IMR-90 (cell line): ENCODE measurements around the gene REC114. TPM values are rescaled to one million over a fixed set of nuclear protein-coding genes. Genes with fewer than 3 reads are reported as not detected.

ENCODE experiments used
- ATAC-seq: fragments of 200-7000 bp; cut with Tn5 transposase; 2 replicates; pipeline ENCODE4 v1.9.1; 2020; ENCODE audit warnings: low read depth, mild to moderate bottlenecking, moderate library complexity
- BruUV-seq: library from RNA; stranded (reverse); fragments of 400-500 nt; replicated peaks from 2 replicates; lab custom pipeline; 2021; lab: Mats Ljungman, UMichigan
- CTCF ChIA-PET: fragments of 300-600 bp; formaldehyde crosslinking; extraction: SDS; loops from one replicate; lab custom pipeline; 2021; ENCODE audit warnings: antibody characterized with exemption; lab: Yijun Ruan, JAX
- POLR2A ChIA-PET: fragments of 300-600 bp; sonication (Branson Sonifier 250); formaldehyde crosslinking; loops from one replicate; lab custom pipeline; 2022; ENCODE audit warnings: antibody characterized with exemption; ENCODE audit not compliant: unreplicated experiment; lab: Charles Lee
- DNase-seq: peaks from one replicate; pipeline ENCODE4 v3.0.0; 2013
- H2AFZ ChIP-seq: replicated peaks from 2 replicates; pipeline ENCODE3; 2013; ENCODE audit warnings: low read length, mild to moderate bottlenecking; ENCODE audit not compliant: poor library complexity
- H2AK5ac ChIP-seq: 2 replicates; pipeline ENCODE4 v1.6.1; 2013; ENCODE audit warnings: low read depth, low read length, inconsistent platforms
- H2AK9ac ChIP-seq: replicated peaks from 2 replicates; pipeline ENCODE3; 2013; ENCODE audit warnings: mild to moderate bottlenecking, low read depth, low read length, moderate library complexity; ENCODE audit not compliant: poor library complexity
- H2BK120ac ChIP-seq: 2 replicates; pipeline ENCODE4 v1.6.1; 2013; ENCODE audit warnings: low read depth, low read length, inconsistent platforms
- H2BK15ac ChIP-seq: 3 replicates; pipeline ENCODE4 v1.6.1; 2013; ENCODE audit warnings: low read depth, low read length, inconsistent platforms
- H2BK20ac ChIP-seq: 2 replicates; pipeline ENCODE4 v1.6.1; 2013; ENCODE audit warnings: low read depth, mild to moderate bottlenecking, inconsistent platforms, low read length, moderate library complexity
- H2BK5ac ChIP-seq: 2 replicates; pipeline ENCODE4 v1.6.1; 2013; ENCODE audit warnings: mild to moderate bottlenecking, low read depth, low read length, inconsistent platforms; ENCODE audit not compliant: poor library complexity, severe bottlenecking
- H3K14ac ChIP-seq: replicated peaks from 2 replicates; pipeline ENCODE4 v1.6.1; 2013; ENCODE audit warnings: low read depth, low read length, inconsistent platforms
- H3K18ac ChIP-seq: 2 replicates; pipeline ENCODE4 v1.6.1; 2013; ENCODE audit warnings: low read depth, low read length, control low read depth
- H3K23ac ChIP-seq: 2 replicates; pipeline ENCODE4 v1.6.1; 2013; ENCODE audit warnings: low read depth, low read length, inconsistent platforms
- H3K27ac ChIP-seq: 2 replicates; pipeline ENCODE4 v1.5.1; 2013; ENCODE audit warnings: mild to moderate bottlenecking, control low read depth, low read length; ENCODE audit not compliant: insufficient read depth
- H3K27me3 ChIP-seq: 2 replicates; pipeline ENCODE4 v1.6.1; 2013; ENCODE audit warnings: low read length; ENCODE audit not compliant: control insufficient read depth, insufficient read depth
- H3K36me3 ChIP-seq: 2 replicates; pipeline ENCODE4 v1.6.1; 2013; ENCODE audit warnings: low read length, mixed read lengths; ENCODE audit not compliant: control insufficient read depth, insufficient read depth
- H3K4ac ChIP-seq: 2 replicates; pipeline ENCODE4 v1.6.1; 2013; ENCODE audit warnings: low read depth, low read length, inconsistent platforms
- H3K4me1 ChIP-seq: 2 replicates; pipeline ENCODE4 v1.6.1; 2013; ENCODE audit warnings: low read length, mixed read lengths; ENCODE audit not compliant: control insufficient read depth, insufficient read depth
- H3K4me2 ChIP-seq: 2 replicates; pipeline ENCODE4 v1.6.1; 2013; ENCODE audit warnings: low read depth, mild to moderate bottlenecking, control low read depth, low read length, moderate library complexity
- H3K4me3 ChIP-seq: 2 replicates; pipeline ENCODE4 v1.5.1; 2013; ENCODE audit warnings: low read depth, mild to moderate bottlenecking, control low read depth, low read length, moderate library complexity; ENCODE audit not compliant: insufficient read depth
- H3K56ac ChIP-seq: 2 replicates; pipeline ENCODE4 v1.6.1; 2013; ENCODE audit warnings: low read length, inconsistent platforms; ENCODE audit not compliant: insufficient read depth; ENCODE audit errors: extremely low read depth
- H3K79me1 ChIP-seq, 2 experiments: 2 replicates each; pipeline ENCODE4 v1.6.1; 2013; ENCODE audit warnings: low read length in 2 of 2, inconsistent platforms in 1 of 2, low read depth in 1 of 2
- H3K9ac ChIP-seq: 2 replicates; pipeline ENCODE4 v1.6.1; 2013; ENCODE audit warnings: low read depth, low read length, control low read depth
- H3K9me1 ChIP-seq: 2 replicates; pipeline ENCODE4 v1.6.1; 2013; ENCODE audit warnings: low read length, inconsistent platforms; ENCODE audit not compliant: insufficient read depth
- H3K9me3 ChIP-seq: 2 replicates; pipeline ENCODE4 v1.6.1; 2013; ENCODE audit warnings: low read length; ENCODE audit not compliant: control insufficient read depth, insufficient read depth
- H4K20me1 ChIP-seq: 2 replicates; pipeline ENCODE4 v1.6.1; 2013; ENCODE audit warnings: low read length, inconsistent platforms; ENCODE audit not compliant: insufficient read depth
- H4K5ac ChIP-seq: 2 replicates; pipeline ENCODE4 v1.6.1; 2013; ENCODE audit warnings: mild to moderate bottlenecking, low read depth, low read length, control low read depth
- H4K8ac ChIP-seq, 2 experiments: 2 replicates each; pipeline ENCODE4 v1.6.1; 2013; ENCODE audit warnings: low read depth in 2 of 2, low read length in 2 of 2, control low read depth in 1 of 2, inconsistent platforms in 1 of 2
- H4K91ac ChIP-seq: 2 replicates; pipeline ENCODE4 v1.6.1; 2013; ENCODE audit warnings: low read depth, low read length, inconsistent platforms; ENCODE audit not compliant: insufficient read depth
- BHLHE40 ChIP-seq: fragments of 150-350 bp; IDR thresholded peaks from 2 replicates; pipeline ENCODE4 v1.6.1; 2016; ENCODE audit warnings: mild to moderate bottlenecking, low read depth, low read length
- CEBPB ChIP-seq: IDR thresholded peaks from 2 replicates; pipeline ENCODE4 v1.6.1; 2012; ENCODE audit warnings: low read depth, low read length, improper control_type of control experiment
- CHD1 ChIP-seq: IDR thresholded peaks from 2 replicates; pipeline ENCODE4 v1.6.1; 2012; ENCODE audit warnings: low read depth, low read length, improper control_type of control experiment
- FOS ChIP-seq: fragments of 150-350 bp; IDR thresholded peaks from 2 replicates; pipeline ENCODE4 v1.6.1; 2016; ENCODE audit warnings: low read depth, low read length
- MAFK ChIP-seq: IDR thresholded peaks from 2 replicates; pipeline ENCODE4 v1.6.1; 2012; ENCODE audit warnings: low read depth, low read length, improper control_type of control experiment
- MAZ ChIP-seq: IDR thresholded peaks from 2 replicates; pipeline ENCODE4 v1.6.1; 2012; ENCODE audit warnings: low read depth, mild to moderate bottlenecking, low read length, improper control_type of control experiment, moderate library complexity, borderline replicate concordance
- MXI1 ChIP-seq: IDR thresholded peaks from 2 replicates; pipeline ENCODE4 v1.6.1; 2012; ENCODE audit warnings: low read depth, mild to moderate bottlenecking, low read length, moderate library complexity, borderline replicate concordance
- NFE2L2 ChIP-seq: fragments of 150-350 bp; IDR thresholded peaks from 2 replicates; pipeline ENCODE4 v1.6.1; 2016; ENCODE audit warnings: low read depth, mild to moderate bottlenecking, low read length
- POLR2A ChIP-seq: IDR thresholded peaks from 2 replicates; pipeline ENCODE4 v1.6.1; 2012; ENCODE audit warnings: mild to moderate bottlenecking, low read depth, low read length
- RAD21 ChIP-seq: IDR thresholded peaks from 2 replicates; pipeline ENCODE4 v1.6.1; 2012; ENCODE audit warnings: low read length, improper control_type of control experiment
- RCOR1 ChIP-seq: IDR thresholded peaks from 2 replicates; pipeline ENCODE4 v1.6.1; 2012; ENCODE audit warnings: mild to moderate bottlenecking, low read length, improper control_type of control experiment; ENCODE audit not compliant: insufficient replicate concordance
- RFX5 ChIP-seq: IDR thresholded peaks from 2 replicates; pipeline ENCODE4 v1.8.0; 2012; ENCODE audit warnings: low read depth, mild to moderate bottlenecking, low read length, moderate library complexity
- SMC3 ChIP-seq: fragments of 150-350 bp; IDR thresholded peaks from 2 replicates; pipeline ENCODE4 v1.6.1; 2016; ENCODE audit warnings: low read depth, mild to moderate bottlenecking, antibody characterized with exemption, low read length, moderate library complexity
- WGBS, 2 experiments: methylation state at CpG; one replicate each; pipeline versions ENCODE4 v1.1.5 to v1.1.7; 2013; ENCODE audit warnings: missing lambda C conversion rate in 2 of 2; ENCODE audit not compliant: insufficient read length in 1 of 2; ENCODE audit errors: extremely low coverage in 2 of 2; 5-methylcytosine and 5-hydroxymethylcytosine counted together
- dilution Hi-C: fragments of 300-500 bp; cut with HindIII; formaldehyde crosslinking; loops from one replicate; pipeline ENCODE4 v1.14.3; 2018; ENCODE audit warnings: low sequenced_read_pairs; ENCODE audit not compliant: unreplicated experiment
- in situ Hi-C: fragments of 300-500 bp; cut with MboI; formaldehyde crosslinking; loops from 3 replicates; pipeline ENCODE4 v1.14.3; 2019; ENCODE audit warnings: low sequenced_read_pairs, inconsistent platforms, mixed read lengths
- intact Hi-C: fragments of 100-400 bp; cut with micrococcal nuclease; formaldehyde crosslinking; loops from 2 replicates; pipeline ENCODE4 v1.10.0; 2022
- polyA plus RNA-seq, 3 experiments: library from polyadenylated mRNA; depleted of rRNA; stranded (reverse); fragments of >200 nt; gene quantifications; 2 replicates each; pipeline ENCODE4 v1.2.3, GENCODE V29; 2012; ENCODE audit warnings: low replicate concordance in 1 of 3
- total RNA-seq: library from RNA; depleted of rRNA; stranded (reverse); fragments of >200 nt; gene quantifications from 2 replicates; pipeline ENCODE4 v1.2.3, GENCODE V29; 2012
- TF ChIP-seq, protein P1 (sequence below): fragments of 150-350 bp; IDR thresholded peaks from 2 replicates; pipeline ENCODE4 v1.6.1; 2016; ENCODE audit warnings: low read depth, mild to moderate bottlenecking, low read length, moderate library complexity, borderline replicate concordance
- TF ChIP-seq, protein P2 (sequence below): conservative IDR thresholded peaks from 2 replicates; pipeline ENCODE4 v1.5.1; 2012; ENCODE audit warnings: mild to moderate bottlenecking, low read depth, low read length, improper control_type of control experiment
- TF ChIP-seq, protein P3 (sequence below): fragments of 150-350 bp; IDR thresholded peaks from 2 replicates; pipeline ENCODE4 v1.6.1; 2017; ENCODE audit warnings: mild to moderate bottlenecking, antibody characterized with exemption, low read length, low read depth

REC114 gene
- total and polyA plus RNA-seq, 2 of the 4 experiments (the other 2 are of a cell fraction), result not detected

DNA sequence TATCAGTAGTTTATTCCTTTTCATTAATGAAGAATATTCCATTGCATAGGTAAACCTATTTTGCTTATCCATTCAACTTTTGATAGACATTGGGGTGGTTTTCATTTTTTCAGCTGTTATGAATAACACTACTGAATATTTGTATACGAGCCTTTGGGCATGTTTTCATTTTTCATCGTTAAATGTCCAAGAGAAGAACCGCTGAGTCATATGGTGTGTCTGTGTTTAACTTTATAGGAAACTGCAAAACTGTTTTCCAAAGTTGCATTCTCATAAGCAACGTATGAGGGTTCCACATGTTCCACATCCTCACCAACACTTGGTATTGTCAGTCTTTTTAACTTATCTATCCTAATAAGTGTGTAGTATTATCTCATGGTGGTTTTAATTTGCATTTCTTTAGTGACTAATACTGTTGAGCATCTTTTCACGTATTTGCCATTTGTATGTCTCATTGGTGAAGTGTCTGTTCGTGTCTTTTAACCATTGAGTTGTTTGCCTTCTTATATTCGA is 33.8 kb downstream of the REC114 start:
- H3K79me1 ChIP-seq, result no peaks in the 10 kb centered on the region
- H3K14ac ChIP-seq, result no peak overlapping the region
- H2BK5ac ChIP-seq, result no peak overlapping the region
- no peak overlapping the region for H3K18ac ChIP-seq
- H3K4me2 ChIP-seq, result no peak overlapping the region
- H3K27ac ChIP-seq, result no peak overlapping the region
- BruUV-seq, result no TSS peak
- no peak overlapping the region for H2AK5ac ChIP-seq
- no peak overlapping the region for H2AK9ac ChIP-seq
- H3K4me3 ChIP-seq, result no peak overlapping the region
- no peak overlapping the region for H4K91ac ChIP-seq
- in situ Hi-C loops (no loop called here), dilution Hi-C loops (no loop called here), intact Hi-C loops (no loop called here)
- no peak overlapping the region for H3K9ac ChIP-seq
- H3K23ac ChIP-seq, result no peak overlapping the region
- no peak overlapping the region for H4K8ac ChIP-seq
- no peaks in the 10 kb centered on the region for H3K4me1 ChIP-seq
- ATAC-seq (no peak), DNase-seq (no peak)
- ChIA-PET CTCF (no interaction called here), POLR2A (no interaction called here)
- H2BK120ac ChIP-seq, result no peak overlapping the region
- no CpG with 5 or more reads among the region's 7 CpGs for WGBS, 2 experiments
- no peak overlapping the region for H2BK20ac ChIP-seq
- TF ChIP-seq MAFK, result no peak
- no peak for TF ChIP-seq POLR2A
- no peak for TF ChIP-seq FOS
- TF ChIP-seq NFE2L2, result no peak
- TF ChIP-seq, protein P1, sequence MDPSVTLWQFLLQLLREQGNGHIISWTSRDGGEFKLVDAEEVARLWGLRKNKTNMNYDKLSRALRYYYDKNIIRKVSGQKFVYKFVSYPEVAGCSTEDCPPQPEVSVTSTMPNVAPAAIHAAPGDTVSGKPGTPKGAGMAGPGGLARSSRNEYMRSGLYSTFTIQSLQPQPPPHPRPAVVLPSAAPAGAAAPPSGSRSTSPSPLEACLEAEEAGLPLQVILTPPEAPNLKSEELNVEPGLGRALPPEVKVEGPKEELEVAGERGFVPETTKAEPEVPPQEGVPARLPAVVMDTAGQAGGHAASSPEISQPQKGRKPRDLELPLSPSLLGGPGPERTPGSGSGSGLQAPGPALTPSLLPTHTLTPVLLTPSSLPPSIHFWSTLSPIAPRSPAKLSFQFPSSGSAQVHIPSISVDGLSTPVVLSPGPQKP, result no peak
- no peak for TF ChIP-seq SMC3
- no peak for TF ChIP-seq MXI1
- TF ChIP-seq RAD21, result no peak
- TF ChIP-seq BHLHE40, result no peak
- no peak for TF ChIP-seq RCOR1
- no peak for TF ChIP-seq MAZ
- TF ChIP-seq, protein P2, sequence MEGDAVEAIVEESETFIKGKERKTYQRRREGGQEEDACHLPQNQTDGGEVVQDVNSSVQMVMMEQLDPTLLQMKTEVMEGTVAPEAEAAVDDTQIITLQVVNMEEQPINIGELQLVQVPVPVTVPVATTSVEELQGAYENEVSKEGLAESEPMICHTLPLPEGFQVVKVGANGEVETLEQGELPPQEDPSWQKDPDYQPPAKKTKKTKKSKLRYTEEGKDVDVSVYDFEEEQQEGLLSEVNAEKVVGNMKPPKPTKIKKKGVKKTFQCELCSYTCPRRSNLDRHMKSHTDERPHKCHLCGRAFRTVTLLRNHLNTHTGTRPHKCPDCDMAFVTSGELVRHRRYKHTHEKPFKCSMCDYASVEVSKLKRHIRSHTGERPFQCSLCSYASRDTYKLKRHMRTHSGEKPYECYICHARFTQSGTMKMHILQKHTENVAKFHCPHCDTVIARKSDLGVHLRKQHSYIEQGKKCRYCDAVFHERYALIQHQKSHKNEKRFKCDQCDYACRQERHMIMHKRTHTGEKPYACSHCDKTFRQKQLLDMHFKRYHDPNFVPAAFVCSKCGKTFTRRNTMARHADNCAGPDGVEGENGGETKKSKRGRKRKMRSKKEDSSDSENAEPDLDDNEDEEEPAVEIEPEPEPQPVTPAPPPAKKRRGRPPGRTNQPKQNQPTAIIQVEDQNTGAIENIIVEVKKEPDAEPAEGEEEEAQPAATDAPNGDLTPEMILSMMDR, result no peak
- TF ChIP-seq, protein P3, sequence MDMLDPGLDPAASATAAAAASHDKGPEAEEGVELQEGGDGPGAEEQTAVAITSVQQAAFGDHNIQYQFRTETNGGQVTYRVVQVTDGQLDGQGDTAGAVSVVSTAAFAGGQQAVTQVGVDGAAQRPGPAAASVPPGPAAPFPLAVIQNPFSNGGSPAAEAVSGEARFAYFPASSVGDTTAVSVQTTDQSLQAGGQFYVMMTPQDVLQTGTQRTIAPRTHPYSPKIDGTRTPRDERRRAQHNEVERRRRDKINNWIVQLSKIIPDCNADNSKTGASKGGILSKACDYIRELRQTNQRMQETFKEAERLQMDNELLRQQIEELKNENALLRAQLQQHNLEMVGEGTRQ, result no peak
- TF ChIP-seq RFX5, result no peak
- TF ChIP-seq CEBPB, result no peak
- TF ChIP-seq CHD1, result no peak
- H4K20me1 ChIP-seq, result no peaks in the 10 kb centered on the region
- no peak overlapping the region for H3K4ac ChIP-seq
- H3K27me3 ChIP-seq, result peaks cover 7% of the 10 kb centered on the region
- H2BK15ac ChIP-seq, result no peak overlapping the region
- H4K5ac ChIP-seq, result no peak overlapping the region
- H3K9me3 ChIP-seq, result no peaks in the 10 kb centered on the region
- H2AFZ ChIP-seq, result no peak overlapping the region
- H3K36me3 ChIP-seq, result no peaks in the 10 kb centered on the region
- no peak overlapping the region for H3K56ac ChIP-seq
- H3K9me1 ChIP-seq, result no peaks in the 10 kb centered on the region
